Measurements from ENCODE around the gene SAMD10. TPM values are rescaled to one million over a fixed set of nuclear protein-coding genes. Genes with fewer than 3 reads are reported as not detected.

SAMD10 gene
- total and polyA plus RNA-seq, 2 of the 8 experiments (the other 6 are each of a cell fraction or from before 2014, with no cell fraction given), result 3.0 to 5.2 TPM

- Histone ChIP-seq H4K5ac (ENCODE audit: insufficient read length, low read depth, low read length) (no peak overlapping the region), H2AK5ac (ENCODE audit: low read depth, low read length) (no peak overlapping the region; the same call in 1 of the 2 replicates), H3K27ac (ENCODE audit: low read depth, low read length) (no peak overlapping the region), H4K8ac (ENCODE audit: extremely low read depth, insufficient read depth, low read length) (peak overlapping the region; percentile 42; the same call in 1 of the 2 replicates), H3K18ac (ENCODE audit: extremely low read depth, low read length) (peak overlapping the region; percentile 60), H3K4me1 (replicated peaks in 1 of 4; ENCODE audit: control insufficient read depth in 3 of 4, insufficient read depth in 4 of 4, low read length in 3 of 4) (peaks cover 0 to 28% (median 13%) of the 10 kb centered on the region in 4 experiments; a peak in 6 of 7 replicates), H4K20me1 (replicated peaks in 1 of 2; ENCODE audit: control insufficient read depth in 1 of 2, insufficient read depth in 2 of 2, low read length in 2 of 2) (peaks cover 4 to 24% of the 10 kb centered on the region in 2 experiments), H2BK120ac (replicated peaks; ENCODE audit: low read depth, low read length) (no peak overlapping the region), H2BK12ac (ENCODE audit: low read depth, low read length) (no peak overlapping the region), H3K27me3 (replicated peaks in 1 of 4; ENCODE audit: control insufficient read depth in 3 of 4, extremely low read depth in 1 of 4, insufficient read depth in 3 of 4, low read length in 3 of 4) (no peaks in the 10 kb centered on the region), H3K4ac (replicated peaks; ENCODE audit: insufficient read length, low read depth, low read length) (no peak overlapping the region), H3K23me2 (ENCODE audit: low read depth, low read length) (peaks cover 12% of the 10 kb centered on the region), H2AFZ (ENCODE audit: low read length) (no peak overlapping the region), H3K4me2 (ENCODE audit: insufficient read depth in 1 of 2, low read depth in 2 of 2, low read length in 2 of 2) (peak overlapping the region; percentile 73 to 98), H3K79me1 (ENCODE audit: low read depth, low read length) (no peaks in the 10 kb centered on the region), H3K14ac (ENCODE audit: insufficient read length) (no peak overlapping the region), H3K9ac (replicated peaks in 1 of 4; ENCODE audit: extremely low read depth in 1 of 4, low read depth in 3 of 4, low read length in 3 of 4) (peak overlapping the region in 3 of 4 experiments; percentile 26 to 53 (median 42); a peak in 5 of 7 replicates), H3K9me3 (ENCODE audit: insufficient read depth in 2 of 2, low read depth in 1 of 2, low read length in 1 of 2) (no peaks in the 10 kb centered on the region), H3K36me3 (ENCODE audit: control insufficient read depth in 2 of 4, insufficient read depth in 4 of 4, low read length in 3 of 4) (peaks cover 3 to 16% (median 9%) of the 10 kb centered on the region in 4 experiments; a peak in 4 of 8 replicates), H2BK20ac (ENCODE audit: low read length) (no peak overlapping the region), H3K79me2 (ENCODE audit: control insufficient read depth in 1 of 2, insufficient read depth in 2 of 2, low read length in 2 of 2) (no peaks in the 10 kb centered on the region), H4K91ac (replicated peaks; ENCODE audit: insufficient read length, low read length) (peak overlapping the region; percentile 81), H3K56ac (replicated peaks; ENCODE audit: insufficient read length, low read depth, low read length) (no peak overlapping the region), H3K4me3 (ENCODE audit: extremely low read depth in 1 of 4, insufficient read depth in 2 of 4, low read depth in 3 of 4, low read length in 4 of 4) (peak overlapping the region; percentile 52 to 65 (median 57)), H3K23ac (ENCODE audit: insufficient read length) (no peak overlapping the region), H2BK5ac (ENCODE audit: low read depth, low read length) (0 out of 2 replicates have a peak overlapping the region, but pooled peaks have one; percentile 24), H2BK15ac (ENCODE audit: low read length) (no peak overlapping the region)
- DNase-seq (ENCODE audit: low read depth in 1 of 2, low spot score in 2 of 2), result no peak
- ChIA-PET CTCF (ENCODE audit: partially characterized antibody) (interaction anchor here (0.6 to 5.4 kb wide), 6 partner anchors 16 to 241 kb away, joined by 3 to 28 read pairs (median 3); partner anchors contain the start of gene LIME1), POLR2A (ENCODE audit: partially characterized antibody) (interaction anchor here (0.6 to 7.8 kb wide), 7 partner anchors 14 to 217 kb away, joined by 3 to 68 read pairs (median 5); partner anchors contain the start of gene UCKL1)
- FAIRE-seq, result no peak
- WGBS, 2 experiments (ENCODE audit: extremely low coverage in 1 of 2, insufficient coverage in 1 of 2, insufficient read length in 1 of 2, insufficient replicate concordance in 2 of 2, low coverage in 1 of 2, low lambda C conversion rate in 2 of 2, missing lambda C conversion rate in 1 of 2), result 27% methylated on average over 18 of the region's 33 CpGs; no CpG with 5 or more reads in 1 of the 2 experiments
- TF ChIP-seq TAF7 (optimal IDR thresholded peaks at IDR 0.05; ENCODE audit: borderline replicate concordance, low read depth, low read length) (no peak), CHD2 (IDR thresholded peaks at IDR 0.05; ENCODE audit: low read length) (no peak), SIX5 (IDR thresholded peaks at IDR 0.05; ENCODE audit: low read depth, low read length) (no peak), ATF3 (IDR thresholded peaks at IDR 0.05; ENCODE audit: insufficient read depth, low read depth, low read length) (no peak), PHF8 (conservative IDR thresholded peaks at IDR 0.05; ENCODE audit: low read depth, low read length) (no peak), RXRA (IDR thresholded peaks at IDR 0.05; ENCODE audit: insufficient read depth, low read depth, low read length) (no peak), BACH1 (IDR thresholded peaks at IDR 0.05; ENCODE audit: low read length) (no peak), TEAD4 (IDR thresholded peaks at IDR 0.05; ENCODE audit: low read depth, low read length) (no peak), SRF (IDR thresholded peaks at IDR 0.05; ENCODE audit: low read depth, low read length) (no peak), TBP (IDR thresholded peaks at IDR 0.05; ENCODE audit: low read depth, low read length) (no peak), GABPA (IDR thresholded peaks at IDR 0.05; ENCODE audit: borderline replicate concordance, insufficient read depth, low read length) (no peak)
Observed at GRCh38 chr20:63939061-63939935, 40.1 kb downstream of the SAMD10 start.

Measured in H1 (cell line).